MM.1S (cell line): ENCODE results near the gene TPD52L2.

Experiments used
- CTCF ChIP-seq: fragments of 300-600 bp; sonication (generic); IDR thresholded peaks from 2 replicates; pipeline ENCODE4 v1.5.1; 2016; ENCODE audit warnings: antibody characterized with exemption, low read length, mixed read lengths
- EZH2 ChIP-seq: fragments of 300-600 bp; sonication (generic); optimal IDR thresholded peaks from 2 replicates; pipeline ENCODE3; 2017; ENCODE audit warnings: low read depth, mild to moderate bottlenecking, antibody characterized with exemption, low read length, mixed read lengths
- EZH2phosphoT487 ChIP-seq: fragments of 300-600 bp; sonication (generic); IDR thresholded peaks from 2 replicates; pipeline ENCODE4 v1.6.1; 2018; ENCODE audit warnings: antibody characterized with exemption, low read length

- TF ChIP-seq CTCF: no peak
- no peak for TF ChIP-seq EZH2phosphoT487
- TF ChIP-seq EZH2: no peak
Measured at GRCh38 chr20:63830841-63831588, 34.1 kb upstream of the TPD52L2 start, which contains the start of gene ZBTB46.
